ENCODE measurements around the gene UGT1A6.

UGT1A6 gene

GRCh38 chr2:233799087-233799665 lies 106.5 kb downstream of the UGT1A6 start:
- DNase-seq (ENCODE audit: low read depth in 2 of 2, low spot score in 1 of 2) = no peak

GRCh38 chr2:233799716-233800115 lies 107.0 kb downstream of the UGT1A6 start:
- no peak for DNase-seq (ENCODE audit: low read depth in 2 of 2, low spot score in 1 of 2)

- no peak for DNase-seq (ENCODE audit: low read depth in 2 of 2, low spot score in 1 of 2)
Measured at GRCh38 chr2:233800208-233800607, 107.5 kb downstream of the UGT1A6 start.

- DNase-seq (ENCODE audit: low read depth in 2 of 2, low spot score in 1 of 2) = no peak
Measured at GRCh38 chr2:233801357-233802131, 108.9 kb downstream of the UGT1A6 start.

GRCh38 chr2:233802132-233802815 lies 109.6 kb downstream of the UGT1A6 start:
- DNase-seq (ENCODE audit: low read depth in 2 of 2, low spot score in 1 of 2) = no peak

GRCh38 chr2:233803292-233803911 lies 110.7 kb downstream of the UGT1A6 start:
- no peak for DNase-seq (ENCODE audit: low read depth in 2 of 2, low spot score in 1 of 2)

- no peak for DNase-seq (ENCODE audit: low read depth in 2 of 2, low spot score in 1 of 2)
Measured at GRCh38 chr2:233803994-233804393, 111.3 kb downstream of the UGT1A6 start.

- DNase-seq (ENCODE audit: low read depth in 2 of 2, low spot score in 1 of 2) = no peak
Measured at GRCh38 chr2:233807215-233807865, 114.7 kb downstream of the UGT1A6 start.

GRCh38 chr2:233807966-233808935 lies 115.6 kb downstream of the UGT1A6 start:
- no peak for DNase-seq (ENCODE audit: low read depth in 2 of 2, low spot score in 1 of 2)

- DNase-seq (ENCODE audit: low read depth in 2 of 2, low spot score in 1 of 2) = no peak
Measured at GRCh38 chr2:233810385-233810784, 117.7 kb downstream of the UGT1A6 start.

- no peak for DNase-seq (ENCODE audit: low read depth in 2 of 2, low spot score in 1 of 2)
Measured at GRCh38 chr2:233811087-233811486, 118.4 kb downstream of the UGT1A6 start.

- no peak for DNase-seq (ENCODE audit: low read depth in 2 of 2, low spot score in 1 of 2)
Measured at GRCh38 chr2:233811732-233812131, 119.0 kb downstream of the UGT1A6 start.

GRCh38 chr2:233813236-233814055 lies 120.8 kb downstream of the UGT1A6 start:
- no peak for DNase-seq (ENCODE audit: low read depth in 2 of 2, low spot score in 1 of 2)

- DNase-seq (ENCODE audit: low read depth in 2 of 2, low spot score in 1 of 2) = no peak
Measured at GRCh38 chr2:233814056-233814835, 121.6 kb downstream of the UGT1A6 start.

GRCh38 chr2:233815861-233816260 lies 123.2 kb downstream of the UGT1A6 start:
- no peak for DNase-seq (ENCODE audit: low read depth in 2 of 2, low spot score in 1 of 2)

GRCh38 chr2:233816334-233816733 lies 123.6 kb downstream of the UGT1A6 start:
- DNase-seq (ENCODE audit: low read depth in 2 of 2, low spot score in 1 of 2) = no peak

GRCh38 chr2:233816771-233817170 lies 124.1 kb downstream of the UGT1A6 start:
- no peak for DNase-seq (ENCODE audit: low read depth in 2 of 2, low spot score in 1 of 2)

GRCh38 chr2:233817361-233817911 lies 124.7 kb downstream of the UGT1A6 start:
- DNase-seq (ENCODE audit: low read depth in 2 of 2, low spot score in 1 of 2) = no peak

Measured in stimulated activated CD8-positive, alpha-beta memory T cell treated with anti-CD3 and anti-CD28 coated beads, Interleukin-4, amount 100 ng/mL, for 1 hour (primary cell).